IgD-negative memory B cell (primary cell): ENCODE measurements around the gene MAGI2. TPM values are rescaled to one million over a fixed set of nuclear protein-coding genes. Genes with fewer than 3 reads are reported as not detected.

Experiments used
- H3K27ac Mint-ChIP-seq, 3 donors: one replicate each; pipeline ENCODE4 v1.8.0; 2020 to 2022; ENCODE audit warnings: mild to moderate bottlenecking in 3 of 3, mixed read lengths in 3 of 3, moderate library complexity in 1 of 3
- H3K27me3 Mint-ChIP-seq: one replicate; pipeline ENCODE4 v1.8.0; 2021; ENCODE audit warnings: mixed read lengths
- H3K36me3 Mint-ChIP-seq: one replicate; pipeline ENCODE4 v1.8.0; 2020; ENCODE audit warnings: mild to moderate bottlenecking, mixed read lengths
- H3K4me1 Mint-ChIP-seq, 3 donors: one replicate each; pipeline ENCODE4 v1.8.0; 2020 to 2022; ENCODE audit warnings: mixed read lengths in 3 of 3, mild to moderate bottlenecking in 1 of 3
- H3K4me3 Mint-ChIP-seq, 4 donors: one replicate each; pipeline ENCODE4 v1.8.0; 2020 to 2022; ENCODE audit warnings: mild to moderate bottlenecking in 4 of 4, mixed read lengths in 4 of 4, moderate library complexity in 3 of 4
- H3K9me3 Mint-ChIP-seq, 3 donors: one replicate each; pipeline ENCODE4 v1.8.0; 2020 to 2021; ENCODE audit warnings: mixed read lengths in 3 of 3, mild to moderate bottlenecking in 1 of 3
- polyA plus RNA-seq: library from polyadenylated mRNA; unstranded; fragments of 300-500 nt; fragmentation: Illumina TruSeq; gene quantifications from one replicate; pipeline ENCODE4 v1.2.3, GENCODE V29; 2021

Gene MAGI2
- polyA plus RNA-seq, 1 donor from 2014 or later, result not detected

GRCh38 chr7:78749052-78749746, 704.3 kb downstream of the MAGI2 start:
- H3K9me3 Mint-ChIP-seq, result peaks cover 1 to 4% (median 2%) of the 10 kb centered on the region in 3 donors
- H3K4me1 Mint-ChIP-seq, result no peaks in the 10 kb centered on the region
- H3K27me3 Mint-ChIP-seq, result no peaks in the 10 kb centered on the region
- H3K4me3 Mint-ChIP-seq, result no peak overlapping the region
- H3K27ac Mint-ChIP-seq, result no peak overlapping the region
- peaks cover 1% of the 10 kb centered on the region for H3K36me3 Mint-ChIP-seq

GRCh38 chr7:78747592-78747991, 705.9 kb downstream of the MAGI2 start:
- Mint-ChIP-seq H3K27ac (no peak overlapping the region), H3K27me3 (no peaks in the 10 kb centered on the region), H3K9me3 (peaks cover 3 to 8% (median 4%) of the 10 kb centered on the region in 3 donors), H3K4me3 (no peak overlapping the region), H3K36me3 (peaks cover 1% of the 10 kb centered on the region), H3K4me1 (no peaks in the 10 kb centered on the region)

GRCh38 chr7:78746301-78746700, 707.2 kb downstream of the MAGI2 start:
- Mint-ChIP-seq H3K4me3 (peak overlapping the region in 1 of 4 donors; percentile 23), H3K36me3 (peaks cover 1% of the 10 kb centered on the region), H3K27ac (no peak overlapping the region), H3K9me3 (peaks cover 2 to 8% (median 5%) of the 10 kb centered on the region in 3 donors), H3K4me1 (no peaks in the 10 kb centered on the region), H3K27me3 (no peaks in the 10 kb centered on the region)

- no peaks in the 10 kb centered on the region for H3K4me1 Mint-ChIP-seq
- no peaks in the 10 kb centered on the region for H3K27me3 Mint-ChIP-seq
- H3K36me3 Mint-ChIP-seq, result peaks cover 3% of the 10 kb centered on the region
- H3K9me3 Mint-ChIP-seq, result peaks cover 0 to 9% (median 3%) of the 10 kb centered on the region in 3 donors
- H3K27ac Mint-ChIP-seq, result no peak overlapping the region
- peak overlapping the region in 1 of 4 donors; percentile 2 for H3K4me3 Mint-ChIP-seq
These were observed 710.8 kb downstream of the MAGI2 start for GRCh38 chr7:78742694-78743093.

- Mint-ChIP-seq H3K27me3 (no peaks in the 10 kb centered on the region), H3K4me3 (no peak overlapping the region), H3K27ac (no peak overlapping the region), H3K4me1 (no peaks in the 10 kb centered on the region), H3K36me3 (peaks cover 3% of the 10 kb centered on the region), H3K9me3 (peaks cover 0 to 4% (median 2%) of the 10 kb centered on the region in 3 donors)
These were observed 716.9 kb downstream of the MAGI2 start for GRCh38 chr7:78736548-78736947.

GRCh38 chr7:78734626-78735025, 718.8 kb downstream of the MAGI2 start:
- no peaks in the 10 kb centered on the region for H3K27me3 Mint-ChIP-seq
- H3K27ac Mint-ChIP-seq, result no peak overlapping the region
- no peak overlapping the region for H3K4me3 Mint-ChIP-seq
- peaks cover 0 to 4% (median 2%) of the 10 kb centered on the region in 3 donors for H3K9me3 Mint-ChIP-seq
- H3K4me1 Mint-ChIP-seq, result no peaks in the 10 kb centered on the region
- peaks cover 3% of the 10 kb centered on the region for H3K36me3 Mint-ChIP-seq

GRCh38 chr7:78720066-78720465, 733.4 kb downstream of the MAGI2 start:
- no peaks in the 10 kb centered on the region for H3K27me3 Mint-ChIP-seq
- H3K36me3 Mint-ChIP-seq, result no peaks in the 10 kb centered on the region
- no peak overlapping the region for H3K27ac Mint-ChIP-seq
- peaks cover 0 to 3% (median 0%) of the 10 kb centered on the region in 3 donors for H3K9me3 Mint-ChIP-seq
- no peaks in the 10 kb centered on the region for H3K4me1 Mint-ChIP-seq
- no peak overlapping the region for H3K4me3 Mint-ChIP-seq

- H3K36me3 Mint-ChIP-seq, result no peaks in the 10 kb centered on the region
- no peaks in the 10 kb centered on the region for H3K27me3 Mint-ChIP-seq
- no peak overlapping the region for H3K27ac Mint-ChIP-seq
- H3K4me3 Mint-ChIP-seq, result no peak overlapping the region
- no peaks in the 10 kb centered on the region for H3K4me1 Mint-ChIP-seq
- H3K9me3 Mint-ChIP-seq, result peaks cover 0 to under 1% (median 0%) of the 10 kb centered on the region in 3 donors
These were observed 735.3 kb downstream of the MAGI2 start for GRCh38 chr7:78718212-78718611.

- H3K27ac Mint-ChIP-seq, result no peak overlapping the region
- H3K4me1 Mint-ChIP-seq, result no peaks in the 10 kb centered on the region
- no peak overlapping the region for H3K4me3 Mint-ChIP-seq
- peaks cover 0 to 2% (median 0%) of the 10 kb centered on the region in 3 donors for H3K9me3 Mint-ChIP-seq
- no peaks in the 10 kb centered on the region for H3K27me3 Mint-ChIP-seq
- H3K36me3 Mint-ChIP-seq, result no peaks in the 10 kb centered on the region
These were observed 736.6 kb downstream of the MAGI2 start for GRCh38 chr7:78716876-78717275.

- Mint-ChIP-seq H3K4me1 (no peaks in the 10 kb centered on the region), H3K4me3 (no peak overlapping the region), H3K27ac (no peak overlapping the region), H3K36me3 (no peaks in the 10 kb centered on the region), H3K27me3 (no peaks in the 10 kb centered on the region), H3K9me3 (peaks cover 0 to 2% (median 1%) of the 10 kb centered on the region in 3 donors)
These were observed 739.1 kb downstream of the MAGI2 start for GRCh38 chr7:78714356-78714755.

GRCh38 chr7:78712111-78712510, 741.4 kb downstream of the MAGI2 start:
- Mint-ChIP-seq H3K27me3 (no peaks in the 10 kb centered on the region), H3K36me3 (no peaks in the 10 kb centered on the region)

GRCh38 chr7:78709658-78710057, 743.8 kb downstream of the MAGI2 start:
- Mint-ChIP-seq H3K27ac (no peak overlapping the region), H3K4me3 (no peak overlapping the region), H3K4me1 (no peaks in the 10 kb centered on the region), H3K36me3 (no peaks in the 10 kb centered on the region), H3K27me3 (no peaks in the 10 kb centered on the region), H3K9me3 (peaks cover 0 to 3% (median 1%) of the 10 kb centered on the region in 3 donors)

More at GRCh38 chr7:78712111-78712510, 741.4 kb downstream of the MAGI2 start:
- Mint-ChIP-seq H3K9me3 (peaks cover 0 to 2% (median 1%) of the 10 kb centered on the region in 3 donors), H3K4me1 (no peaks in the 10 kb centered on the region), H3K27ac (no peak overlapping the region), H3K4me3 (no peak overlapping the region)

GRCh38 chr7:78704504-78704903, 749.0 kb downstream of the MAGI2 start:
- Mint-ChIP-seq H3K4me3 (no peak overlapping the region), H3K9me3 (peaks cover 0 to 2% (median 1%) of the 10 kb centered on the region in 3 donors), H3K36me3 (no peaks in the 10 kb centered on the region), H3K27me3 (no peaks in the 10 kb centered on the region), H3K27ac (no peak overlapping the region), H3K4me1 (no peaks in the 10 kb centered on the region)

GRCh38 chr7:78703391-78703790, 750.1 kb downstream of the MAGI2 start:
- H3K4me1 Mint-ChIP-seq, result no peaks in the 10 kb centered on the region

GRCh38 chr7:78702770-78703169, 750.7 kb downstream of the MAGI2 start:
- no peak overlapping the region for H3K27ac Mint-ChIP-seq
- no peaks in the 10 kb centered on the region for H3K27me3 Mint-ChIP-seq
- H3K36me3 Mint-ChIP-seq, result no peaks in the 10 kb centered on the region
- H3K9me3 Mint-ChIP-seq, result peaks cover 1 to 4% (median 2%) of the 10 kb centered on the region in 3 donors
- no peaks in the 10 kb centered on the region for H3K4me1 Mint-ChIP-seq
- no peak overlapping the region for H3K4me3 Mint-ChIP-seq

More at GRCh38 chr7:78703391-78703790, 750.1 kb downstream of the MAGI2 start:
- H3K9me3 Mint-ChIP-seq, result peaks cover under 1 to 2% (median 1%) of the 10 kb centered on the region in 3 donors
- H3K27ac Mint-ChIP-seq, result no peak overlapping the region
- H3K36me3 Mint-ChIP-seq, result no peaks in the 10 kb centered on the region
- no peaks in the 10 kb centered on the region for H3K27me3 Mint-ChIP-seq
- no peak overlapping the region for H3K4me3 Mint-ChIP-seq

GRCh38 chr7:78695826-78696225, 757.6 kb downstream of the MAGI2 start:
- H3K36me3 Mint-ChIP-seq, result no peaks in the 10 kb centered on the region
- no peaks in the 10 kb centered on the region for H3K4me1 Mint-ChIP-seq
- H3K4me3 Mint-ChIP-seq, result no peak overlapping the region
- no peaks in the 10 kb centered on the region for H3K27me3 Mint-ChIP-seq
- no peak overlapping the region for H3K27ac Mint-ChIP-seq
- H3K9me3 Mint-ChIP-seq, result peaks cover 0 to 4% (median 0%) of the 10 kb centered on the region in 3 donors
